GM23338 (cell line): ENCODE measurements around the gene CDC42BPG. TPM values are rescaled to one million over a fixed set of nuclear protein-coding genes. Genes with fewer than 3 reads are reported as not detected.

Experiments
- ATAC-seq: fragments of 200-7000 bp; cut with Tn5 transposase; 3 replicates; pipeline ENCODE4 v1.9.1; 2020
- DNase-seq: peaks from one replicate; pipeline ENCODE4 v3.0.0-alpha.2; 2015; ENCODE audit warnings: low spot score
- H2AFZ ChIP-seq: fragments of 200-600 bp; sonication (generic); 2 replicates; pipeline ENCODE4 v1.8.0; 2016; ENCODE audit warnings: antibody characterized with exemption, mild to moderate bottlenecking, moderate library complexity
- H3F3A ChIP-seq: fragments of 200-600 bp; sonication (generic); replicated peaks from 2 replicates; pipeline ENCODE4 v1.8.0; 2017; ENCODE audit warnings: antibody characterized with exemption, mixed run types, low read depth
- H3K27ac ChIP-seq: fragments of 200-600 bp; sonication (generic); 2 replicates; pipeline ENCODE4 v1.6.1; 2016; ENCODE audit warnings: low read depth
- H3K27me3 ChIP-seq: fragments of 200-600 bp; sonication (generic); 2 replicates; pipeline ENCODE4 v1.8.0; 2016; ENCODE audit warnings: mild to moderate bottlenecking, mixed run types, moderate library complexity; ENCODE audit not compliant: insufficient read depth
- H3K36me3 ChIP-seq: fragments of 200-600 bp; sonication (generic); 2 replicates; pipeline ENCODE4 v1.8.0; 2016; ENCODE audit warnings: mild to moderate bottlenecking; ENCODE audit not compliant: insufficient read depth
- H3K4me1 ChIP-seq: fragments of 200-600 bp; sonication (generic); 2 replicates; pipeline ENCODE4 v1.8.0; 2016; ENCODE audit warnings: mild to moderate bottlenecking, moderate library complexity; ENCODE audit not compliant: insufficient read depth
- H3K4me2 ChIP-seq: fragments of 200-600 bp; sonication (generic); 2 replicates; pipeline ENCODE4 v1.7.1; 2017; ENCODE audit warnings: mixed run types
- H3K4me3 ChIP-seq: fragments of 200-600 bp; sonication (generic); 2 replicates; pipeline ENCODE4 v1.6.1; 2016; ENCODE audit warnings: mixed run types
- H3K79me2 ChIP-seq: fragments of 200-600 bp; sonication (generic); replicated peaks from 2 replicates; pipeline ENCODE4 v1.8.0; 2017; ENCODE audit warnings: mild to moderate bottlenecking; ENCODE audit not compliant: insufficient read depth
- H3K9me2 ChIP-seq: fragments of 200-600 bp; sonication (generic); 2 replicates; pipeline ENCODE4 v1.8.0; 2017; ENCODE audit not compliant: insufficient read depth
- H4K20me1 ChIP-seq: fragments of 200-600 bp; sonication (generic); replicated peaks from 2 replicates; pipeline ENCODE4 v1.8.0; 2017; ENCODE audit warnings: mild to moderate bottlenecking; ENCODE audit not compliant: insufficient read depth
- H3K27ac Mint-ChIP-seq: 2 replicates; pipeline ENCODE4 v1.8.0; 2020; ENCODE audit warnings: inconsistent platforms, mild to moderate bottlenecking, moderate library complexity, mixed read lengths
- H3K27me3 Mint-ChIP-seq: 3 replicates; pipeline ENCODE4 v1.8.0; 2022; ENCODE audit warnings: low read depth, mild to moderate bottlenecking, moderate library complexity, mixed read lengths, inconsistent platforms; ENCODE audit not compliant: insufficient read depth, poor library complexity
- H3K36me3 Mint-ChIP-seq: 3 replicates; pipeline ENCODE4 v1.8.0; 2021; ENCODE audit warnings: low read depth, mild to moderate bottlenecking, inconsistent platforms, moderate library complexity, mixed read lengths
- H3K4me1 Mint-ChIP-seq: 3 replicates; pipeline ENCODE4 v1.8.0; 2020; ENCODE audit warnings: mild to moderate bottlenecking, inconsistent platforms, mixed read lengths
- H3K4me3 Mint-ChIP-seq: 3 replicates; pipeline ENCODE4 v1.8.0; 2021; ENCODE audit warnings: moderate library complexity, mild to moderate bottlenecking, inconsistent platforms, mixed read lengths
- H3K9me3 Mint-ChIP-seq: 3 replicates; pipeline ENCODE4 v1.8.0; 2020; ENCODE audit warnings: moderate library complexity, mild to moderate bottlenecking, inconsistent platforms, mixed read lengths
- CREB1 ChIP-seq: fragments of 250-450 bp; sonication (Bioruptor Pico); IDR thresholded peaks from 2 replicates; pipeline ENCODE4 v1.5.0; 2020; ENCODE audit warnings: low read depth, mild to moderate bottlenecking, moderate library complexity
- CTCF ChIP-seq, 2 experiments: fragments of 200-600 bp in 1 of 2; sonication (generic) in 1 of 2; conservative IDR thresholded peaks; 2 replicates each; pipeline versions ENCODE4 v1.5.1 to v1.6.1; 2016 to 2017; ENCODE audit warnings: antibody characterized with exemption in 2 of 2, low read depth in 2 of 2, mild to moderate bottlenecking in 2 of 2, moderate library complexity in 1 of 2
- ETS1 ChIP-seq: IDR thresholded peaks from 2 replicates; pipeline ENCODE4 v1.6.1; 2016; ENCODE audit warnings: antibody characterized with exemption
- EZH2 ChIP-seq: fragments of 200-600 bp; sonication (generic); IDR thresholded peaks from one replicate; pipeline ENCODE4 v1.8.0; 2017; ENCODE audit warnings: antibody characterized with exemption, mild to moderate bottlenecking, low read depth; ENCODE audit not compliant: unreplicated experiment
- EZH2phosphoT487 ChIP-seq: fragments of 200-600 bp; sonication (generic); IDR thresholded peaks from one replicate; pipeline ENCODE4 v1.8.1; 2018; ENCODE audit warnings: antibody characterized with exemption; ENCODE audit not compliant: unreplicated experiment
- JUNB ChIP-seq: IDR thresholded peaks from one replicate; pipeline ENCODE4 v1.6.1; 2016; ENCODE audit warnings: antibody characterized with exemption; ENCODE audit not compliant: unreplicated experiment
- NANOG ChIP-seq: IDR thresholded peaks from 2 replicates; pipeline ENCODE4 v1.6.1; 2016; ENCODE audit warnings: antibody characterized with exemption, borderline replicate concordance
- POLR2AphosphoS5 ChIP-seq: IDR thresholded peaks from 2 replicates; pipeline ENCODE4 v1.6.1; 2016; ENCODE audit warnings: antibody characterized with exemption, low read depth
- REST ChIP-seq: IDR thresholded peaks from one replicate; pipeline ENCODE4 v1.6.1; 2018; ENCODE audit warnings: antibody characterized with exemption; ENCODE audit not compliant: unreplicated experiment
- STAT1 ChIP-seq: IDR thresholded peaks from one replicate; pipeline ENCODE4 v1.6.1; 2016; ENCODE audit warnings: antibody characterized with exemption; ENCODE audit not compliant: unreplicated experiment
- ZNF114 ChIP-seq: fragments of 250-450 bp; sonication (Bioruptor Pico); IDR thresholded peaks from 2 replicates; pipeline ENCODE4 v1.5.0; 2020; ENCODE audit warnings: mild to moderate bottlenecking, moderate library complexity
- ZNF331 ChIP-seq: fragments of 250-450 bp; sonication (Bioruptor Pico); IDR thresholded peaks from 2 replicates; pipeline ENCODE4 v1.5.0; 2020; ENCODE audit warnings: low read depth, mild to moderate bottlenecking, moderate library complexity
- ZNF462 ChIP-seq: fragments of 250-450 bp; sonication (Bioruptor Pico); IDR thresholded peaks from 2 replicates; pipeline ENCODE4 v1.5.0; 2020; ENCODE audit warnings: mild to moderate bottlenecking, moderate library complexity
- polyA plus RNA-seq: library from polyadenylated mRNA; unstranded; fragments of >200 nt; fragmentation: Nextera tagmentation; extraction: Ambion mirVana; gene quantifications from 2 replicates; pipeline ENCODE4 v1.2.1, GENCODE V29; 2016
- total RNA-seq: library from RNA; depleted of rRNA; stranded (reverse); fragments of >200 nt; shearing (Covaris generic); gene quantifications from 2 replicates; pipeline ENCODE4 v1.2.3, GENCODE V29; 2014

CDC42BPG gene
- total and polyA plus RNA-seq, 2 experiments from 2014 or later: 2.3 to 11.6 TPM

GRCh38 chr11:64810891-64811272, 33.6 kb downstream of the CDC42BPG start:
- H4K20me1 ChIP-seq: 0 out of 2 replicates have a peak, but pooled peaks cover 13% of the 10 kb centered on the region
- peaks cover 6% of the 10 kb centered on the region; the same call in 1 of the 2 replicates for H3K79me2 ChIP-seq
- H3F3A ChIP-seq: peaks cover 4% of the 10 kb centered on the region; the same call in 1 of the 2 replicates
- peaks cover 13% of the 10 kb centered on the region for H3K27me3 Mint-ChIP-seq
- H3K9me3 Mint-ChIP-seq: no peaks in the 10 kb centered on the region; the same call in 2 of the 3 replicates
- peak; percentile 79 for DNase-seq
- no peaks in the 10 kb centered on the region for H3K27me3 ChIP-seq
- H3K9me2 ChIP-seq: no peaks in the 10 kb centered on the region
- H3K4me3 ChIP-seq: peak overlapping the region; percentile 44
- peaks cover 5% of the 10 kb centered on the region; the same call in 1 of the 2 replicates for H3K4me1 ChIP-seq
- peak overlapping the region; percentile 45; the same call in 1 of the 2 replicates for H3K4me2 ChIP-seq
- H2AFZ ChIP-seq: 0 out of 2 replicates have a peak overlapping the region, but pooled peaks have one; percentile 38
- H3K27ac Mint-ChIP-seq: peak overlapping the region; percentile 84
- peaks cover 7% of the 10 kb centered on the region for H3K4me1 Mint-ChIP-seq
- no peaks in the 10 kb centered on the region for H3K36me3 ChIP-seq
- ATAC-seq: peak; percentile 15
- peak overlapping the region; percentile 92 for H3K4me3 Mint-ChIP-seq
- no peak for TF ChIP-seq REST
- no peak for TF ChIP-seq ZNF114
- no peak for TF ChIP-seq NANOG
- no peak for TF ChIP-seq STAT1
- no peak for TF ChIP-seq CTCF (conservative IDR thresholded peaks at IDR 0.05; ENCODE audit: low read depth in 2 of 2)
- no peak for TF ChIP-seq EZH2
- TF ChIP-seq ETS1: no peak
- no peak for TF ChIP-seq ZNF331 (CRISPR knock-in tag)
- TF ChIP-seq ZNF462 (CRISPR knock-in tag): no peak
- no peak for TF ChIP-seq CREB1 (CRISPR knock-in tag)
- TF ChIP-seq POLR2AphosphoS5: no peak
- TF ChIP-seq JUNB: no peak
- TF ChIP-seq EZH2phosphoT487: no peak
- H3K27ac ChIP-seq: peak overlapping the region; percentile 30; the same call in 1 of the 2 replicates
- peaks cover 16% of the 10 kb centered on the region; the same call in 2 of the 3 replicates for H3K36me3 Mint-ChIP-seq
